Measurements from ENCODE around the gene OPN4.
A peak's percentile ranks its signal among the peaks of the same experiment; 100 is the strongest.

Gene OPN4

DNA sequence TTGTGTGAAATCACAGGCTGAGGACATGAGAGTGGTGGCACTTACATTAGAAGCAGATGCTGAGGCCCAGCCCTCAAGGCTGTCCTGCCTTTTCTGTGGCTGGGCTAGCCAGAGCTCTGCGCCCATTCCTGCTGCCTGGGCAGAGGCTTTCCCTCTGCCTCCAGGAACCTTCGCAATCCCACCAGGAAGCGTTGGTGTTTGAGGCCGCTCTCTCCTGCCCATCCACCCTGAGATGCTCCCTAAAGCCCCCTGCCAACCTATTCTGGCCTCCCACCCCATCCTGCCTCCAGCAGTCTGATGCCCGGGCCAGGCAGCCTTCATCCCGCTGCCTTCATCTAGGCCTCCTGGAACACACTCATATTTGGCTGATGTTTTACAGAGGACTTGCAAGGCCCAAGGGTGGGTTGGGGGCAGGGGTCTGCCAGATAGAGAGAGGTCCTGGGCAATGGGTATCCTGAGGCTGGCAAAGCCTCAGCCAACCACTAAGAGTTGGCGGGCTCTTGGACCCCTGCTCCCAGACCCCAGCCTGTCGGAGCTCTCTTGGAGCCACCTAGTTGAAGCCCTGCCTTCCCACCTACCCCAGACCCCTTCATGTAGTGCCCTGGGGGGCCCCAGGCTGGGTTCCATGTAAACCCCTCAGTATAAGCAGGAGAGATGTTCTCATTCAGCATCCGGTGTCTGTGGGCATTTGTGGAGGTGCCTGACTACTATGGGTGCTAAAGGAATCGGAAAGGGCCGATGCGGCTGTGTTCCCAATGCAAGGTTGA is 46.7 kb downstream of the OPN4 start:
- no peak for DNase-seq

GRCh38 chr10:86703176-86703575 is 48.8 kb downstream of the OPN4 start:
- no peak for DNase-seq

DNA sequence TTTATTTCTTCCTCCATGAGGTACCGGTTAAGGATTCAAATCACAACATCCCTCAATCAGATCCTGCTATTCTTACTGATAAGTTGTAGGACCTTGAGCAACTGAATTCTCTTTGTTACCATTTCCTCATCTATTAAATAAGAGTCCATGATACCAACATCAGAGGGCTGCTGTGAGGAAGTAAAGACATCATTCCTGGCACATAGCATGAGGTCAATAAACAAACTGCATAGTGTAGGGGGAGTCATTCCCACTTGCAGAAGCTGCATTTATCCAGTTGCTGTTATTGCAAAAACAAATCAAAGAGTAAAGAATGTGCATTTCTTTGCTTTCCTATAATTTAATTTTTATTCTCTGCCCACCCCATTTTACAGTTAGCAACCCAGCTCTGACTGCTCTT is 50.8 kb downstream of the OPN4 start:
- DNase-seq = no peak

GRCh38 chr10:86705905-86706304 is 51.6 kb downstream of the OPN4 start:
- DNase-seq = no peak

GRCh38 chr10:86706401-86706841 is 52.1 kb downstream of the OPN4 start:
- DNase-seq = no peak

GRCh38 chr10:86706977-86707376 is 52.6 kb downstream of the OPN4 start:
- DNase-seq = no peak

GRCh38 chr10:86707505-86707904 is 53.2 kb downstream of the OPN4 start:
- DNase-seq = no peak

GRCh38 chr10:86708068-86708782 is 53.9 kb downstream of the OPN4 start:
- no peak for DNase-seq

- DNase-seq = no peak
Observed at GRCh38 chr10:86708783-86709380, 54.5 kb downstream of the OPN4 start.

- DNase-seq = no peak
Observed at GRCh38 chr10:86709396-86710185, 55.2 kb downstream of the OPN4 start.

GRCh38 chr10:86710987-86711512 is 56.7 kb downstream of the OPN4 start:
- DNase-seq = peak; percentile 23

DNA sequence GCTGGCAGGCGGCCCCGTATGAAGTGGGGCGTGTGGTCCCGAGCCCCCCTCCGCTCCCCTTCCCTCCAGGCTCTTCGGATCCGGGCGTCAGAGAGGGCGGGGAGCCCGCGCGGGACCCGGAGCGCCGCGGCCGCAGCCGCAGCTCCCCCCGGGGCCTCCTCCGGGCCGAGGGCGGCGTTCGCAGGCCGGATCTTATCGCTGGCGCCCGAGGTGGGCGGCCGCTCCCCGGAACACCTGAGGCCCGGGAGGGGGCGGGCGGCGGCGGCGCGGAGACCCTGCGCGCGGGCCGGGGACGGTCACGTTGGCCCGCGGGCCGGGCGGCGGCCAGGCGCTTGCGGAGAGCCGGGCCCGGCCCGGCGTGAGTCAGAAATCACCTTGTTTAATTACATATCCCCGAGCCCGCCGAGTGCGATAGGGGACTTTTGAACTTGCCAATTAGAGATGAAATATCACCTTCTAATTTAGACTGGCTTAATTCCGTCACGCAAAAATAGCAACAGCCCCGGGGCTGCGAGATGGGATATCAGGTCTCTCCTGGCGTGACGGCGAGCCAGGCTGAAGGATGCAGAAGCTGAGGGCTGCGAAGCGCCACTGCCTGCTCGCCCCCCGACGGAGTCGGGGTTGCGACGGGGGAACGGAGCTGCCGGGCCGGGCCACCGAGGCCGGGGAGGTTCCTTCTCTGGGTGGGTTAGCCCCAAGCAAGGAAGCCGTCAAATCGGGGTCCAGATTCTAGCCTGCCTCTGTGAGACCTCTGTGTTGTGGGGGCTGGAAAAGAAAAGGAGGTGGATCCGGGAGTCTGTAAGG is 57.4 kb downstream of the OPN4 start:
- no peak for DNase-seq

DNA sequence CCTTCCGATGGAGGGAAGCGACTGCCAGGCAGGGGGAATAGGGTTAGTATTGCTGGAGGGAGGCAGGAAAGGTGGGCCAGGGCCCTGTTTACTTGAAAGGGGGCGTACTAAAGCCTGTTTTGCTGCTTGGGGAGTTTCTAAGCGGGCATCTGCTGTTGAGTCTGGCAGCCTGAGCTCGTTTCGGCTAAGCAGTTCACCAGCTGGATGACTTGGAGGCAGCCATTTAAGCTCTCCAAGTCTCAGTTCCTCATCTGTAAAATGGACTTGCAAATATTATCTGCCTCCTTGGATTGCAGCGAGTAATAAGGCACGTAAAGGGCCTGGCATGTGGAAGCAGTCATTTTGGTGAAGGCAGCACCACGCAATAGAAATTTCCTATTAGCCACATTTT is 58.0 kb downstream of the OPN4 start:
- DNase-seq = no peak

- DNase-seq = no peak
Observed at GRCh38 chr10:86715156-86715795, 60.9 kb downstream of the OPN4 start.

DNA sequence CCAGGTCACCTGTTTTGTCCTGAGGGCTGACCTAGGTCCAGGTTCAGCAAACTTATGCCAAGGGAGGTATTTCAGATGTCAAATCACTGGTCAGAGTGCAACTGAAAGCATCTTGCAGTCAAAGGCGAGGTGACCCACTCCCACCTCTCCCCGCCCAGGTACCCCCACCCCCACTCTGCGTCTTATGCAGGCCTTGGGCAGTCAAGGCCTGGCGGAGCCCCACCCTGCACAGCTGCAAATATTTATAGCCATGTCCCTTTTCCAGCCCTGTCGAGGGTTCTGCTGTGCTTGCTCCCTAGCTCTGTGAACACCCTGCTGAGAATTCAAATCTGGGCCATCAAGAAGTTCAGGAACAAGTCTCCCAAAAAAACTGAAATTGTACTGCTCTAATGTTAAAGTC is 61.5 kb downstream of the OPN4 start:
- DNase-seq = no peak

All from cortex of kidney (tissue), 1 donor.